GM18861 (cell line): ENCODE data around the gene ZBTB7C.
A peak's percentile ranks its signal among the peaks of the same experiment; 100 is the strongest.

Source experiments
- ATAC-seq: cut with Tn5 transposase; IDR thresholded peaks from one replicate; pipeline ENCODE4 v1.9.1; 2021; ENCODE audit not compliant: unreplicated experiment

The ZBTB7C gene

GRCh38 chr18:48171490-48172188 is 237.5 kb downstream of the ZBTB7C start:
- no peak for ATAC-seq

- ATAC-seq: no peak
These were observed 238.5 kb downstream of the ZBTB7C start for GRCh38 chr18:48170651-48171050.

GRCh38 chr18:48168861-48169260 is 240.3 kb downstream of the ZBTB7C start:
- no peak for ATAC-seq

GRCh38 chr18:48167897-48168253 is 241.3 kb downstream of the ZBTB7C start:
- no peak for ATAC-seq

- ATAC-seq: no peak
These were observed 242.8 kb downstream of the ZBTB7C start for GRCh38 chr18:48166336-48166875.

GRCh38 chr18:48165111-48165866 is 243.9 kb downstream of the ZBTB7C start:
- no peak for ATAC-seq

GRCh38 chr18:48164701-48165100 is 244.5 kb downstream of the ZBTB7C start:
- ATAC-seq: no peak

GRCh38 chr18:48164116-48164515 is 245.1 kb downstream of the ZBTB7C start:
- no peak for ATAC-seq

GRCh38 chr18:48163738-48164115 is 245.5 kb downstream of the ZBTB7C start:
- no peak for ATAC-seq

- ATAC-seq: no peak
These were observed 246.0 kb downstream of the ZBTB7C start for GRCh38 chr18:48162956-48163737.

- ATAC-seq: peak; percentile 34
These were observed 247.1 kb downstream of the ZBTB7C start for GRCh38 chr18:48161911-48162698.

- ATAC-seq: peak; percentile 40
These were observed 247.8 kb downstream of the ZBTB7C start for GRCh38 chr18:48161191-48161910.

GRCh38 chr18:48160622-48161021 is 248.6 kb downstream of the ZBTB7C start:
- no peak for ATAC-seq

GRCh38 chr18:48159816-48160215 is 249.4 kb downstream of the ZBTB7C start:
- no peak for ATAC-seq

GRCh38 chr18:48158721-48159120 is 250.5 kb downstream of the ZBTB7C start:
- ATAC-seq: no peak

- no peak for ATAC-seq
These were observed 251.2 kb downstream of the ZBTB7C start for GRCh38 chr18:48157956-48158355.

- no peak for ATAC-seq
These were observed 253.3 kb downstream of the ZBTB7C start for GRCh38 chr18:48155856-48156255.

- no peak for ATAC-seq
These were observed 254.4 kb downstream of the ZBTB7C start for GRCh38 chr18:48154828-48155227.

GRCh38 chr18:48153613-48154481 is 255.3 kb downstream of the ZBTB7C start:
- ATAC-seq: no peak
